H1 (cell line): Measurements from ENCODE around the gene CLCN5. TPM values are rescaled to one million over a fixed set of nuclear protein-coding genes. Genes with fewer than 3 reads are reported as not detected.

Source experiments
- CTCF ChIA-PET: fragments of 300-600 bp; sonication (Branson Sonifier 250); formaldehyde crosslinking; loops from one replicate; lab custom pipeline; 2021; ENCODE audit not compliant: partially characterized antibody; lab: Charles Lee
- POLR2A ChIA-PET: fragments of 300-600 bp; sonication (Branson Sonifier 250); formaldehyde crosslinking; loops from one replicate; lab custom pipeline; 2021; ENCODE audit warnings: inconsistent platforms; ENCODE audit not compliant: partially characterized antibody; lab: Charles Lee
- DNase-seq, 2 experiments: peaks; one replicate each; pipeline versions ENCODE4 v3.0.0 to v3.0.0-alpha.2; 2010 to 2022; ENCODE audit warnings: low spot score in 2 of 2, low read depth in 1 of 2, mixed read lengths in 1 of 2
- FAIRE-seq: peaks from 2 replicates; lab custom pipeline; 2011; peaks lifted over from hg19 to GRCh38; lab: Jason Lieb, UNC
- H2AFZ ChIP-seq: 2 replicates; pipeline ENCODE4 v1.8.1; 2012; ENCODE audit warnings: low read length, inconsistent platforms
- H2AK5ac ChIP-seq: 2 replicates; pipeline ENCODE4 v1.6.1; 2013; ENCODE audit warnings: low read depth, low read length
- H2BK120ac ChIP-seq: replicated peaks from 2 replicates; pipeline ENCODE3; 2013; ENCODE audit warnings: low read depth, low read length, inconsistent platforms
- H2BK12ac ChIP-seq: 2 replicates; pipeline ENCODE4 v1.6.1; 2013; ENCODE audit warnings: low read depth, low read length
- H2BK15ac ChIP-seq: 2 replicates; pipeline ENCODE4 v1.6.1; 2013; ENCODE audit warnings: low read length
- H2BK20ac ChIP-seq: 2 replicates; pipeline ENCODE4 v1.6.1; 2013; ENCODE audit warnings: low read length
- H2BK5ac ChIP-seq: 2 replicates; pipeline ENCODE4 v1.6.1; 2013; ENCODE audit warnings: low read depth, low read length
- H3K14ac ChIP-seq: 2 replicates; pipeline ENCODE4 v1.6.1; 2013; ENCODE audit warnings: inconsistent platforms; ENCODE audit not compliant: insufficient read length
- H3K18ac ChIP-seq: 2 replicates; pipeline ENCODE4 v1.6.1; 2013; ENCODE audit warnings: low read length; ENCODE audit errors: extremely low read depth
- H3K23ac ChIP-seq: 2 replicates; pipeline ENCODE4 v1.6.1; 2013; ENCODE audit warnings: inconsistent platforms; ENCODE audit not compliant: insufficient read length
- H3K23me2 ChIP-seq: 2 replicates; pipeline ENCODE4 v1.6.1; 2013; ENCODE audit warnings: low read depth, low read length
- H3K27ac ChIP-seq: 2 replicates; pipeline ENCODE4 v1.6.1; 2011; ENCODE audit warnings: low read depth, low read length, inconsistent platforms
- H3K27me3 ChIP-seq, 4 experiments: replicated peaks in 1 of 4; 1 replicate in 1 of 4; 2 replicates in 3 of 4; pipeline versions ENCODE4 v1.6.1 to v1.8.1; 2011 to 2013; ENCODE audit warnings: low read length in 3 of 4, mild to moderate bottlenecking in 3 of 4, inconsistent platforms in 2 of 4, mixed read lengths in 2 of 4, moderate library complexity in 1 of 4; ENCODE audit not compliant: control insufficient read depth in 3 of 4, insufficient read depth in 3 of 4; ENCODE audit errors: extremely low read depth in 1 of 4
- H3K36me3 ChIP-seq, 4 experiments: 2 replicates each; pipeline versions ENCODE4 v1.6.1 to v1.8.1; 2011 to 2013; ENCODE audit warnings: mild to moderate bottlenecking in 4 of 4, low read length in 3 of 4, moderate library complexity in 2 of 4, control low read depth in 1 of 4, inconsistent platforms in 1 of 4; ENCODE audit not compliant: insufficient read depth in 4 of 4, control insufficient read depth in 2 of 4
- H3K4ac ChIP-seq: replicated peaks from 2 replicates; pipeline ENCODE3; 2013; ENCODE audit warnings: low read length, low read depth, mixed read lengths, inconsistent platforms; ENCODE audit not compliant: insufficient read length
- H3K4me1 ChIP-seq, 4 experiments: replicated peaks in 1 of 4; 1 replicate in 1 of 4; 2 replicates in 3 of 4; pipeline versions ENCODE4 v1.6.1 to v1.8.1; 2011 to 2013; ENCODE audit warnings: low read length in 3 of 4, inconsistent platforms in 2 of 4, mixed read lengths in 1 of 4; ENCODE audit not compliant: insufficient read depth in 4 of 4, control insufficient read depth in 3 of 4
- H3K4me2 ChIP-seq, 2 experiments: 2 replicates each; pipeline versions ENCODE4 v1.6.1 to v1.8.1; 2011 to 2013; ENCODE audit warnings: low read depth in 2 of 2, low read length in 2 of 2, control low read depth in 1 of 2, inconsistent platforms in 1 of 2, mild to moderate bottlenecking in 1 of 2; ENCODE audit not compliant: insufficient read depth in 1 of 2
- H3K4me3 ChIP-seq, 4 experiments: fragments of 200-600, 300-600 bp in 1 of 4; sonication (generic), shearing (Covaris generic), sonication (Bioruptor Twin) in 1 of 4; 2 replicates each; pipeline versions ENCODE4 v1.5.1 to v1.8.1; 2011 to 2016; ENCODE audit warnings: low read length in 4 of 4, low read depth in 3 of 4, control low read depth in 2 of 4, inconsistent platforms in 2 of 4, mild to moderate bottlenecking in 2 of 4, mixed read lengths in 1 of 4, moderate library complexity in 1 of 4; ENCODE audit not compliant: insufficient read depth in 2 of 4; ENCODE audit errors: extremely low read depth in 1 of 4
- H3K56ac ChIP-seq: replicated peaks from 2 replicates; pipeline ENCODE3; 2013; ENCODE audit warnings: low read depth, mild to moderate bottlenecking, mixed read lengths, low read length, inconsistent platforms; ENCODE audit not compliant: insufficient read length
- H3K79me1 ChIP-seq: 2 replicates; pipeline ENCODE4 v1.6.1; 2013; ENCODE audit warnings: low read depth, low read length, control low read depth
- H3K79me2 ChIP-seq, 2 experiments: 2 replicates each; pipeline versions ENCODE4 v1.6.1 to v1.8.1; 2012 to 2013; ENCODE audit warnings: low read length in 2 of 2, mild to moderate bottlenecking in 2 of 2, inconsistent platforms in 1 of 2; ENCODE audit not compliant: insufficient read depth in 2 of 2, control insufficient read depth in 1 of 2
- H3K9ac ChIP-seq, 4 experiments: replicated peaks in 1 of 4; 1 replicate in 1 of 4; 2 replicates in 3 of 4; pipeline versions ENCODE4 v1.6.1 to v1.8.1; 2011 to 2013; ENCODE audit warnings: low read depth in 3 of 4, low read length in 3 of 4, control low read depth in 2 of 4, mild to moderate bottlenecking in 2 of 4, moderate library complexity in 2 of 4, inconsistent platforms in 1 of 4; ENCODE audit errors: extremely low read depth in 1 of 4
- H3K9me3 ChIP-seq, 2 experiments: 2 replicates each; pipeline versions ENCODE4 v1.6.1 to v1.8.1; 2012 to 2013; ENCODE audit warnings: mild to moderate bottlenecking in 2 of 2, moderate library complexity in 2 of 2, control low read depth in 1 of 2, inconsistent platforms in 1 of 2, low read depth in 1 of 2, low read length in 1 of 2, mixed read lengths in 1 of 2; ENCODE audit not compliant: insufficient read depth in 2 of 2
- H4K20me1 ChIP-seq, 2 experiments: replicated peaks in 1 of 2; 2 replicates each; pipeline versions ENCODE3 to v1.8.1; 2011 to 2013; ENCODE audit warnings: inconsistent platforms in 2 of 2, low read length in 2 of 2, mild to moderate bottlenecking in 1 of 2; ENCODE audit not compliant: insufficient read depth in 2 of 2, control insufficient read depth in 1 of 2
- H4K5ac ChIP-seq: 2 replicates; pipeline ENCODE4 v1.6.1; 2013; ENCODE audit warnings: low read length, low read depth, mixed read lengths, inconsistent platforms; ENCODE audit not compliant: insufficient read length
- H4K8ac ChIP-seq: 2 replicates; pipeline ENCODE4 v1.8.0; 2013; ENCODE audit warnings: mild to moderate bottlenecking, moderate library complexity, low read length, inconsistent platforms; ENCODE audit not compliant: insufficient read depth; ENCODE audit errors: extremely low read depth
- H4K91ac ChIP-seq: replicated peaks from 2 replicates; pipeline ENCODE3; 2013; ENCODE audit warnings: low read length, mixed read lengths, inconsistent platforms; ENCODE audit not compliant: insufficient read length
- ATF3 ChIP-seq: IDR thresholded peaks from 2 replicates; pipeline ENCODE4 v1.6.1; 2011; ENCODE audit warnings: low read depth, mild to moderate bottlenecking, low read length; ENCODE audit not compliant: insufficient read depth
- BCL11A ChIP-seq, 2 experiments: IDR thresholded peaks; one replicate each; pipeline ENCODE4 v1.6.1; 2011; ENCODE audit warnings: low read depth in 2 of 2, low read length in 2 of 2, mild to moderate bottlenecking in 2 of 2
- CEBPB ChIP-seq: IDR thresholded peaks from 2 replicates; pipeline ENCODE4 v1.6.1; 2012; ENCODE audit warnings: low read depth, low read length
- CTBP2 ChIP-seq: IDR thresholded peaks from 2 replicates; pipeline ENCODE4 v1.7.0; 2011; ENCODE audit warnings: borderline replicate concordance, mild to moderate bottlenecking, moderate library complexity, mixed read lengths, low read length; ENCODE audit not compliant: insufficient read depth, insufficient read length
- E2F6 ChIP-seq: IDR thresholded peaks from 2 replicates; pipeline ENCODE4 v1.6.1; 2012; ENCODE audit warnings: inconsistent platforms
- GABPA ChIP-seq: IDR thresholded peaks from 2 replicates; pipeline ENCODE4 v1.6.1; 2011; ENCODE audit warnings: mild to moderate bottlenecking, low read length, moderate library complexity, borderline replicate concordance; ENCODE audit not compliant: insufficient read depth
- JUND ChIP-seq: IDR thresholded peaks from 2 replicates; pipeline ENCODE4 v1.6.1; 2011; ENCODE audit warnings: mild to moderate bottlenecking, improper control_type of control experiment, low read length
- NANOG ChIP-seq: IDR thresholded peaks from 2 replicates; pipeline ENCODE4 v1.6.1; 2011; ENCODE audit warnings: low read length, low read depth, mild to moderate bottlenecking, inconsistent platforms; ENCODE audit not compliant: insufficient read depth, poor library complexity, severe bottlenecking
- POLR2A ChIP-seq, 2 experiments: IDR thresholded peaks; 1 replicate in 1 of 2; 2 replicates in 1 of 2; pipeline ENCODE4 v1.6.1; 2011; ENCODE audit warnings: low read depth in 2 of 2, low read length in 2 of 2, mild to moderate bottlenecking in 2 of 2; ENCODE audit errors: control extremely low read depth in 1 of 2
- POU5F1 ChIP-seq: IDR thresholded peaks from 2 replicates; pipeline ENCODE4 v1.6.1; 2011; ENCODE audit warnings: low read depth, mild to moderate bottlenecking, low read length, moderate library complexity
- RBBP5 ChIP-seq: IDR thresholded peaks from 2 replicates; pipeline ENCODE4 v1.7.1; 2012; ENCODE audit warnings: low read depth, mild to moderate bottlenecking, inconsistent platforms, low read length, moderate library complexity, borderline replicate concordance
- SP1 ChIP-seq: IDR thresholded peaks from 2 replicates; pipeline ENCODE4 v1.6.1; 2011; ENCODE audit warnings: low read depth, low read length
- SP2 ChIP-seq: IDR thresholded peaks from 2 replicates; pipeline ENCODE4 v1.6.1; 2012; ENCODE audit warnings: mild to moderate bottlenecking, low read length, inconsistent platforms
- TAF1 ChIP-seq: IDR thresholded peaks from 2 replicates; pipeline ENCODE4 v1.6.1; 2011; ENCODE audit warnings: mild to moderate bottlenecking, low read depth, low read length
- TEAD4 ChIP-seq: IDR thresholded peaks from 2 replicates; pipeline ENCODE4 v1.6.1; 2012; ENCODE audit warnings: low read depth, low read length, inconsistent platforms, mixed read lengths
- WGBS, 2 experiments: shearing (Covaris generic) in 1 of 2; methylation state at CpG; one replicate each; pipeline versions ENCODE4 v1.1.6 to v1.1.7; 2013 to 2015; ENCODE audit warnings: low lambda C conversion rate in 2 of 2, mixed read lengths in 2 of 2, inconsistent platforms in 1 of 2, low coverage in 1 of 2, missing lambda C conversion rate in 1 of 2; ENCODE audit not compliant: insufficient replicate concordance in 2 of 2, insufficient coverage in 1 of 2, insufficient read length in 1 of 2; ENCODE audit errors: extremely low coverage in 1 of 2, missing lambda C conversion rate in 1 of 2; 5-methylcytosine and 5-hydroxymethylcytosine counted together
- polyA plus RNA-seq, 7 experiments: library from polyadenylated mRNA; depleted of rRNA in 3 of 7; stranded (reverse) in 5 of 7; unstranded in 2 of 7; fragments of >200 nt in 5 of 7; fragments of 200-250 nt in 2 of 7; gene quantifications; 1 replicate in 5 of 7; 2 replicates in 1 of 7; 4 replicates in 1 of 7; pipeline versions ENCODE4 v1.2.1 to v1.2.3, GENCODE V29; 2011 to 2013; ENCODE audit warnings: missing spikeins in 2 of 7, mixed read lengths in 2 of 7
- total RNA-seq: library from RNA; stranded (reverse); fragmentation: NEBNext Ultra II Directional; extraction: Animal tissue kit (Norgen Biotek cat#: 25700); gene quantifications from 2 replicates; pipeline ENCODE4 v1.2.1, GENCODE V29; 2021

The CLCN5 gene
- total and polyA plus RNA-seq, 2 of the 8 experiments (the other 6 are each of a cell fraction or from before 2014, with no cell fraction given) = 4.2 to 9.7 TPM

GRCh38 chrX:49934729-49935128 lies 12.3 kb downstream of the CLCN5 start:
- H3K23ac ChIP-seq = no peak overlapping the region
- no peak overlapping the region for H4K8ac ChIP-seq
- H3K36me3 ChIP-seq = no peaks in the 10 kb centered on the region
- H3K56ac ChIP-seq = no peak overlapping the region
- H2BK15ac ChIP-seq = no peak overlapping the region
- 100% methylated on average over 3 of the region's 3 CpGs; no CpG with 5 or more reads in 1 of the 2 experiments for WGBS, 2 experiments
- no peak for DNase-seq
- H3K79me1 ChIP-seq = no peaks in the 10 kb centered on the region
- no peak overlapping the region for H3K4ac ChIP-seq
- H3K14ac ChIP-seq = no peak overlapping the region
- H3K18ac ChIP-seq = no peak overlapping the region
- no peak overlapping the region for H2AFZ ChIP-seq
- no peak overlapping the region for H2BK20ac ChIP-seq
- H3K79me2 ChIP-seq = no peaks in the 10 kb centered on the region
- ChIA-PET CTCF (no interaction called here), POLR2A (no interaction called here)
- H2AK5ac ChIP-seq = no peak overlapping the region
- H3K4me3 ChIP-seq = no peak overlapping the region
- no peak overlapping the region for H4K5ac ChIP-seq
- H2BK5ac ChIP-seq = no peak overlapping the region
- no peak overlapping the region for H2BK12ac ChIP-seq
- H4K20me1 ChIP-seq = no peaks in the 10 kb centered on the region
- TF ChIP-seq POU5F1 (no peak), SP1 (no peak), E2F6 (no peak), TEAD4 (no peak), TAF1 (no peak), NANOG (no peak), CTBP2 (no peak), ATF3 (no peak), BCL11A (IDR thresholded peaks at IDR 0.05; ENCODE audit: low read depth in 2 of 2, low read length in 2 of 2) (no peak), RBBP5 (no peak), GABPA (no peak), SP2 (no peak), POLR2A (IDR thresholded peaks at IDR 0.05; ENCODE audit: control extremely low read depth in 1 of 2, low read depth in 2 of 2, low read length in 2 of 2) (no peak), CEBPB (no peak), JUND (no peak)
- H4K91ac ChIP-seq = no peak overlapping the region
- H2BK120ac ChIP-seq = no peak overlapping the region
- no peaks in the 10 kb centered on the region for H3K27me3 ChIP-seq
- H3K4me2 ChIP-seq = no peak overlapping the region
- no peaks in the 10 kb centered on the region for H3K23me2 ChIP-seq
- FAIRE-seq = no peak
- H3K9ac ChIP-seq = no peak overlapping the region
- no peak overlapping the region for H3K27ac ChIP-seq
- H3K4me1 ChIP-seq = no peaks in the 10 kb centered on the region
- no peaks in the 10 kb centered on the region for H3K9me3 ChIP-seq
